Measurements from ENCODE around the gene XPO6. TPM values are rescaled to one million over a fixed set of nuclear protein-coding genes. Genes with fewer than 3 reads are reported as not detected.

The XPO6 gene
- total RNA-seq, 3 donors from 2014 or later (not counting 1 experiment from before 2014, with no cell fraction given): 233 to 321 (median 240) TPM

DNA sequence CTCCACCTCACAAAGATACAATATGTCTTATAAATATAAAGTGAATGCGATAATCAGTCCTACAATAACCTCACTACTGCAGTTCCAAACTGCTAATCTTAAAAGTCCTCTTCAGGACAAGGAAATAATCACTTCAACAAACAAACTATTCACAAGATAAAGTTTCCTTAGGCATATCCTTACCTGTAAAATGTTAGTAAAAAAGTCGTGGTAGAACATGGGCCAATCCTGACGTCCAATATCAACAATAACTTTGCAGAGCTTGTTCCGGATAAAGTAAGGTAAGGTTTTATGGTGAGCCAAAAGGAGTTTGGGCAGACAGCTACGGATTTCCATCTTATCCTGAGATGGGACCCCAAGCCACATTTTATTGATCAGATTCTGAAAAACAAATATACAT is 36.0 kb downstream of the XPO6 start:
- peaks cover 8% of the 10 kb centered on the region for H3K36me3 Mint-ChIP-seq
- H3K9me3 Mint-ChIP-seq: no peaks in the 10 kb centered on the region
- peak overlapping the region; percentile 41 to 59 for H3K27ac Mint-ChIP-seq
- 94% methylated on average over 2 of the region's 5 CpGs for WGBS (ENCODE audit: insufficient coverage)
- H3K4me1 Mint-ChIP-seq: peaks cover 28 to 30% of the 10 kb centered on the region in 2 donors
- intact Hi-C loops (cut with micrococcal nuclease): no loop called here
- no peak for DNase-seq
- Histone ChIP-seq H3K4me1 (ENCODE audit: control insufficient read depth, insufficient read depth, low read length) (peaks cover 8% of the 10 kb centered on the region), H3K27me3 (ENCODE audit: control insufficient read depth, insufficient read depth, low read length) (no peaks in the 10 kb centered on the region), H3K27ac (ENCODE audit: low read length) (no peak overlapping the region), H3K9me3 (ENCODE audit: control insufficient read depth, insufficient read depth, low read length) (no peaks in the 10 kb centered on the region), H3K36me3 (ENCODE audit: control insufficient read depth, insufficient read depth, low read length) (peaks cover 48% of the 10 kb centered on the region), H3K4me3 (ENCODE audit: low read length) (no peak overlapping the region)
- H3K27me3 Mint-ChIP-seq (ENCODE audit: low read depth in 2 of 2): no peaks in the 10 kb centered on the region
- no peak for ATAC-seq
- H3K4me3 Mint-ChIP-seq: no peak overlapping the region
- TF ChIP-seq CTCF (IDR thresholded peaks at IDR 0.05): no peak

- DNase-seq: peak in 1 of 2 donors; percentile 27
- Histone ChIP-seq H3K9me3 (ENCODE audit: control insufficient read depth, insufficient read depth, low read length) (no peaks in the 10 kb centered on the region), H3K36me3 (ENCODE audit: control insufficient read depth, insufficient read depth, low read length) (peaks cover 60% of the 10 kb centered on the region), H3K27me3 (ENCODE audit: control insufficient read depth, insufficient read depth, low read length) (no peaks in the 10 kb centered on the region), H3K4me1 (ENCODE audit: control insufficient read depth, insufficient read depth, low read length) (peaks cover 12% of the 10 kb centered on the region), H3K4me3 (ENCODE audit: low read length) (no peak overlapping the region), H3K27ac (ENCODE audit: low read length) (no peak overlapping the region)
- ATAC-seq: no peak
- H3K36me3 Mint-ChIP-seq: peaks cover 8% of the 10 kb centered on the region
- peaks cover 31 to 33% of the 10 kb centered on the region in 2 donors for H3K4me1 Mint-ChIP-seq
- peak overlapping the region in 1 of 2 donors; percentile 63 for H3K27ac Mint-ChIP-seq
- no peaks in the 10 kb centered on the region for H3K9me3 Mint-ChIP-seq
- WGBS (ENCODE audit: insufficient coverage): 93% methylated on average over 8 of the region's 9 CpGs
- intact Hi-C loops (cut with micrococcal nuclease): no loop called here
- H3K27me3 Mint-ChIP-seq (ENCODE audit: low read depth in 2 of 2): no peaks in the 10 kb centered on the region
- H3K4me3 Mint-ChIP-seq: no peak overlapping the region
- TF ChIP-seq CTCF (IDR thresholded peaks at IDR 0.05): no peak
These were observed 39.4 kb downstream of the XPO6 start for GRCh38 chr16:28172336-28172735.

DNA sequence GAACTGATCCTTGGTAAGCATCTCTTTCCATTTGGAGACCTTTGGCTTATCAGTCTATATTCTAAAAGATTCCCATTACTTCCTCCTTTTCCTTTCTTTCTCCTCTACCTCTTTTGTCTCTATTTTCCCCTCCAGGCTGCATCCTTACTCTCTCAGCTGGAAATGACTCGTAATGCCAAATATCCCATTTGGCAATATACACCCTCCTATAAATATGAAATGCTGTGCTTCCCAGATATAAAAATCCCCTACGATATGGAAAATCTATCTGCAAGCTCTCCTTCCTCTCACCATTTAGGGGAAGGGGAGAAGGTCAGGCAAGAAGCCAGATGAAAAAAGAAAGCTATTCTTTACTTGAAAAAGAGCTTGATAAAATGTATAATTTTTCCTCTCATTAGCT is 39.9 kb downstream of the XPO6 start:
- H3K4me3 ChIP-seq (ENCODE audit: low read length): no peak overlapping the region
- Mint-ChIP-seq H3K9me3 (no peaks in the 10 kb centered on the region), H3K4me3 (no peak overlapping the region), H3K27me3 (ENCODE audit: low read depth in 2 of 2) (no peaks in the 10 kb centered on the region), H3K36me3 (peaks cover 8% of the 10 kb centered on the region), H3K27ac (peak overlapping the region in 1 of 2 donors; percentile 63), H3K4me1 (peaks cover 35 to 36% of the 10 kb centered on the region in 2 donors)
- H3K36me3 ChIP-seq (ENCODE audit: control insufficient read depth, insufficient read depth, low read length): peaks cover 62% of the 10 kb centered on the region
- intact Hi-C loops (cut with micrococcal nuclease): no loop called here
- no peak for ATAC-seq
- WGBS (ENCODE audit: insufficient coverage): 92% methylated on average over 1 of the region's 2 CpGs
- H3K9me3 ChIP-seq (ENCODE audit: control insufficient read depth, insufficient read depth, low read length): no peaks in the 10 kb centered on the region
- DNase-seq: no peak
- H3K4me1 ChIP-seq (ENCODE audit: control insufficient read depth, insufficient read depth, low read length): peaks cover 12% of the 10 kb centered on the region
- no peak overlapping the region for H3K27ac ChIP-seq (ENCODE audit: low read length)
- TF ChIP-seq CTCF (IDR thresholded peaks at IDR 0.05): no peak
- H3K27me3 ChIP-seq (ENCODE audit: control insufficient read depth, insufficient read depth, low read length): no peaks in the 10 kb centered on the region

- Mint-ChIP-seq H3K27me3 (ENCODE audit: low read depth in 2 of 2) (no peaks in the 10 kb centered on the region), H3K4me1 (peaks cover 30 to 35% of the 10 kb centered on the region in 2 donors), H3K4me3 (no peak overlapping the region), H3K27ac (peak overlapping the region; percentile 5 to 24), H3K36me3 (peaks cover 4% of the 10 kb centered on the region), H3K9me3 (no peaks in the 10 kb centered on the region)
- peak in 1 of 2 donors; percentile 82 for DNase-seq
- no peak overlapping the region for H3K4me3 ChIP-seq (ENCODE audit: low read length)
- H3K9me3 ChIP-seq (ENCODE audit: control insufficient read depth, insufficient read depth, low read length): no peaks in the 10 kb centered on the region
- peaks cover 66% of the 10 kb centered on the region for H3K36me3 ChIP-seq (ENCODE audit: control insufficient read depth, insufficient read depth, low read length)
- H3K4me1 ChIP-seq (ENCODE audit: control insufficient read depth, insufficient read depth, low read length): peaks cover 19% of the 10 kb centered on the region
- H3K27ac ChIP-seq (ENCODE audit: low read length): no peak overlapping the region
- intact Hi-C loops (cut with micrococcal nuclease): no loop called here
- ATAC-seq: peak; percentile 59 to 69 (median 67)
- H3K27me3 ChIP-seq (ENCODE audit: control insufficient read depth, insufficient read depth, low read length): no peaks in the 10 kb centered on the region
- 79% methylated on average over 6 of the region's 6 CpGs for WGBS (ENCODE audit: insufficient coverage)
- TF ChIP-seq CTCF (IDR thresholded peaks at IDR 0.05): no peak
These were observed 42.7 kb downstream of the XPO6 start for GRCh38 chr16:28168991-28169554.
